ENCODE measurements around the gene NFYC.

NFYC gene

GRCh38 chr1:40786995-40787705 lies 95.6 kb downstream of the NFYC start:
- no peak for DNase-seq (ENCODE audit: low read depth, low spot score)
- no peak overlapping the region for H3K4me3 ChIP-seq (ENCODE audit: low read length)

GRCh38 chr1:40787737-40788560 lies 96.4 kb downstream of the NFYC start:
- DNase-seq (ENCODE audit: low read depth, low spot score), result no peak
- H3K4me3 ChIP-seq (ENCODE audit: low read length), result no peak overlapping the region

GRCh38 chr1:40788561-40789341 lies 97.2 kb downstream of the NFYC start:
- no peak overlapping the region for H3K4me3 ChIP-seq (ENCODE audit: low read length)
- no peak for DNase-seq (ENCODE audit: low read depth, low spot score)

- no peak for DNase-seq (ENCODE audit: low read depth, low spot score)
Observed at GRCh38 chr1:40789342-40789598, 97.8 kb downstream of the NFYC start.

GRCh38 chr1:40789661-40790430 lies 98.3 kb downstream of the NFYC start:
- H3K4me3 ChIP-seq (ENCODE audit: low read length), result no peak overlapping the region
- DNase-seq (ENCODE audit: low read depth, low spot score), result no peak

More at GRCh38 chr1:40789342-40789598, 97.8 kb downstream of the NFYC start:
- no peak overlapping the region for H3K4me3 ChIP-seq (ENCODE audit: low read length)

- DNase-seq (ENCODE audit: low read depth, low spot score), result no peak
- H3K4me3 ChIP-seq (ENCODE audit: low read length), result no peak overlapping the region
Observed at GRCh38 chr1:40792036-40792435, 100.5 kb downstream of the NFYC start.

- no peak for DNase-seq (ENCODE audit: low read depth, low spot score)
- no peak overlapping the region for H3K4me3 ChIP-seq (ENCODE audit: low read length)
Observed at GRCh38 chr1:40793617-40794016, 102.1 kb downstream of the NFYC start.

GRCh38 chr1:40794048-40794447 lies 102.5 kb downstream of the NFYC start:
- H3K4me3 ChIP-seq (ENCODE audit: low read length), result no peak overlapping the region

GRCh38 chr1:40794974-40795715 lies 103.6 kb downstream of the NFYC start:
- H3K4me3 ChIP-seq (ENCODE audit: low read length), result peak overlapping the region; percentile 20

More at GRCh38 chr1:40794048-40794447, 102.5 kb downstream of the NFYC start:
- no peak for DNase-seq (ENCODE audit: low read depth, low spot score)

GRCh38 chr1:40795811-40796586 lies 104.5 kb downstream of the NFYC start:
- H3K4me3 ChIP-seq (ENCODE audit: low read length), result no peak overlapping the region; the same call in 1 of the 2 replicates
- DNase-seq (ENCODE audit: low read depth, low spot score), result peak; percentile 11

More at GRCh38 chr1:40794974-40795715, 103.6 kb downstream of the NFYC start:
- peak; percentile 72 for DNase-seq (ENCODE audit: low read depth, low spot score)

- DNase-seq (ENCODE audit: low read depth, low spot score), result no peak
Observed at GRCh38 chr1:40796939-40797667, 105.6 kb downstream of the NFYC start.

GRCh38 chr1:40797668-40798010 lies 106.1 kb downstream of the NFYC start:
- H3K4me3 ChIP-seq (ENCODE audit: low read length), result no peak overlapping the region
- no peak for DNase-seq (ENCODE audit: low read depth, low spot score)

More at GRCh38 chr1:40796939-40797667, 105.6 kb downstream of the NFYC start:
- no peak overlapping the region for H3K4me3 ChIP-seq (ENCODE audit: low read length)

GRCh38 chr1:40798366-40799281 lies 107.1 kb downstream of the NFYC start:
- DNase-seq (ENCODE audit: low read depth, low spot score), result no peak
- no peak overlapping the region for H3K4me3 ChIP-seq (ENCODE audit: low read length)

- H3K4me3 ChIP-seq (ENCODE audit: low read length), result no peak overlapping the region
- no peak for DNase-seq (ENCODE audit: low read depth, low spot score)
Observed at GRCh38 chr1:40799351-40799867, 107.9 kb downstream of the NFYC start.

GRCh38 chr1:40801742-40802077 lies 110.2 kb downstream of the NFYC start:
- H3K4me3 ChIP-seq (ENCODE audit: low read length), result peak overlapping the region; percentile 27
- no peak for DNase-seq (ENCODE audit: low read depth, low spot score)

GRCh38 chr1:40802078-40802741 lies 110.7 kb downstream of the NFYC start:
- peak overlapping the region; percentile 27 for H3K4me3 ChIP-seq (ENCODE audit: low read length)
- DNase-seq (ENCODE audit: low read depth, low spot score), result peak; percentile 45

Measured in Jurkat, Clone E6-1 (cell line).